Ishikawa (cell line): ENCODE results near the gene DRD1.

ENCODE experiments used
- CREB1 ChIP-seq: IDR thresholded peaks from 2 replicates; pipeline ENCODE4 v1.6.1; 2012; ENCODE audit warnings: low read depth
- MAX ChIP-seq: IDR thresholded peaks from 2 replicates; pipeline ENCODE4 v1.6.1; 2012
- RAD21 ChIP-seq: IDR thresholded peaks from 2 replicates; pipeline ENCODE4 v1.6.1; 2012; ENCODE audit warnings: low read depth
- YY1 ChIP-seq: IDR thresholded peaks from 2 replicates; pipeline ENCODE4 v1.6.1; 2012; ENCODE audit warnings: low read depth

GRCh38 chr5:175478008-175478383 is 34.0 kb upstream of the DRD1 start:
- TF ChIP-seq RAD21 = no peak
- no peak for TF ChIP-seq CREB1
- TF ChIP-seq YY1 = no peak
- no peak; the same call in 1 of the 2 replicates for TF ChIP-seq MAX
